T47D (cell line): ENCODE data around the gene GON4L.

Experiments
- DNase-seq, 2 experiments: peaks; one replicate each; pipeline versions ENCODE4 v3.0.0 to v3.0.0-alpha.2; 2011 to 2012; ENCODE audit warnings: low read depth in 1 of 2, low spot score in 1 of 2
- JUND ChIP-seq: IDR thresholded peaks from 2 replicates; pipeline ENCODE4 v1.6.1; 2012; ENCODE audit warnings: low read depth
- in situ Hi-C: cut with HindIII; loops from 2 replicates; pipeline ENCODE4 v1.10.0; 2016; ENCODE audit warnings: low sequenced_read_pairs, low pct_unique_long_range_greater_than_20kb

GON4L gene

DNA sequence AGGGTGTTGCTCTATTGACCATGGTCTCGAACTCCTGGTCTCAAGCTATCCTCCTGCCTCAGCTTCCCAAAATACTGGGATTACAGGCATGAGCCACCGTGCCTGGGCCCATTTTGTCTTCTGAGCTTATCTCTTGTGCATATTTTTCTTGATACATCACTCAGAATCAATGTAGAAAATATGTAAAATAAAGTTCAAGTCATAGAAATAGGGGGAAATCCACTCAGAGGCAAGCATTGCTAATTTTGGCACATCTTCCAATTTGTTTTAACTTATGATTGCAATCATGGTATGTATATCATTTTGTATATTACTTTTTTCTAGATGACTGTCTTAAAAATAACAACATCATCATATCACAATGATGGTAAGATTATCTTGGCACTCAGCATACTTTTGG, 32.6 kb upstream of the GON4L start:
- DNase-seq = no peak
- TF ChIP-seq JUND = no peak
- in situ Hi-C loops = no loop called here

DNA sequence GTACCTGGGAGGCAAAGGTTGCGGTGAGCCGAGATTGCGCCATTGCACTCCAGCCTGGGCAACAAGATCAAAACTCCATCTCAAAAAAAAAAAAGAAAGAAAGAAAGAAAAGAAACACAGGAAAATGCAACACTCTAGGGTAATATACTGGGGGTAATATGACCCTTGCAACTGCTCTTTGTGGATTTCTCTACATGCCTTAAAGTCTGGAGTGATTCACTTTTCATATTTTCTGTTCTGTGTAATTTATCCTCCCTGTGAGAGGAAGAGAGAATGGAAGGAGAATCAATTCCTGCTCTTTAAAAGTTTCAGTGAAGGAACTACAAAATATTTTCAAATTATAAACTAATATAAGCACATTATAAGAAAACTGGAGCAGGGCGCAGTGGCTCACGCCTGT, 31.5 kb upstream of the GON4L start:
- no peak for DNase-seq
- TF ChIP-seq JUND = no peak
- in situ Hi-C loops = no loop called here

GRCh38 chr1:155884982-155885381, 28.0 kb upstream of the GON4L start:
- in situ Hi-C loops = no loop called here
- TF ChIP-seq JUND = no peak
- DNase-seq = no peak

GRCh38 chr1:155884031-155884960, 27.3 kb upstream of the GON4L start:
- TF ChIP-seq JUND = no peak
- in situ Hi-C loops = no loop called here
- DNase-seq = peak in 1 of 2 experiments; percentile 43

- DNase-seq = no peak
- TF ChIP-seq JUND = no peak
- in situ Hi-C loops = no loop called here
Measured at GRCh38 chr1:155882766-155883165, 25.8 kb upstream of the GON4L start.

DNA sequence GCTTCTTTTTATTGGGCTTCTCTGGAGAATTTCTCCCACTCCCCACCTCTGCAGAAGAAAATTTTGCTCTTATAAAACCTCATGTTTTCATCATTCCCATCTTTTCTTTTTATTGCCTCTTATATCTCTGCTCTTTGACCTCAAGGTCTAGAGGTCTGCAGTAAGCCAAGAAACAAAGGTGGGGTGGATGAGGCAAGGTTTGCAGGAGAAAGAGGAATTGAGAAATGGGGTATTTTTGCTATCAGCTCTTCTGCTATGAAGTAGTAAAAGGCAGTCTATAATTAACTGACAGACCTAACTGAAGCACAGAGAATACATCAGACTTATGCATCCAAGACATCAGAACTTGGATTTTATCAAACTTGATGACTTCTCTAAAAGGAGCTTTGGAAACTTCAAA, 25.2 kb upstream of the GON4L start:
- DNase-seq = no peak
- no peak for TF ChIP-seq JUND
- in situ Hi-C loops = no loop called here

DNA sequence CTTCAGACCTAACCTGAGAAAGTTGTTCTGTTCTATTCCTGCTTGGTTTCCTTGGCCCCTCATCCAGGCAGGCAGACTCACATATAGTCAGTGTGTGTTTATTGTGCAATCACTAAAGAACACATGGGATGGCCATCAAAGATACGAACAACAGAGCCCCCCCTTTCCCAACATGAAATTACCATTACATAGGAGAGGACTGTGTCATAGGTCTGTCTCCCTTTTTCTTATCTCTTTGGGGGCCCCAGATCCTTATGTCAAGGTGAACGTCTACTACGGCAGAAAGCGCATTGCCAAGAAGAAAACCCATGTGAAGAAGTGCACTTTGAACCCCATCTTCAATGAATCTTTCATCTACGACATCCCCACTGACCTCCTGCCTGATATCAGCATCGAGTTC, 23.9 kb upstream of the GON4L start:
- no peak for TF ChIP-seq JUND
- DNase-seq = no peak
- in situ Hi-C loops = no loop called here

- in situ Hi-C loops = no loop called here
- no peak for TF ChIP-seq JUND
- no peak for DNase-seq
Measured at GRCh38 chr1:155880251-155880650, 23.2 kb upstream of the GON4L start.

DNA sequence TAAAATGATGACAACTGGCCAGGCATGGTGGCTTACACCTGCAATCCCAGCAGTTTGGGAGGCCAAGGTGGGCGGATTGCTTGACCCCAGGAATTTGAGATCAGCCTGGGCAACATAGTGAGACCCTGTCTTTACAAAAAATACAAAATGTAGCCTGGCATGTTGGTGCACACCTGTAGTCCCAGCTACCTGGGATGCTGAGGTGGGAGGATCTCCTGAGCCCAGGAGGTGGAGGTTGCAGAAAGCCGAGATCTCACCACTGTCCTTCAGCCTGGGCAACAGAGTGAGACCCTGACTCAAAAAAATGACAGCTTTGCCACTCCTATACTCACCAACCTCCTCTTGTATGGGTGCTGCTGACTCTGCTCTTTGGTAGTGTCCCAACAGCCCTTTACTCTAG, 20.9 kb upstream of the GON4L start:
- no peak for TF ChIP-seq JUND
- DNase-seq = no peak
- in situ Hi-C loops = no loop called here

DNA sequence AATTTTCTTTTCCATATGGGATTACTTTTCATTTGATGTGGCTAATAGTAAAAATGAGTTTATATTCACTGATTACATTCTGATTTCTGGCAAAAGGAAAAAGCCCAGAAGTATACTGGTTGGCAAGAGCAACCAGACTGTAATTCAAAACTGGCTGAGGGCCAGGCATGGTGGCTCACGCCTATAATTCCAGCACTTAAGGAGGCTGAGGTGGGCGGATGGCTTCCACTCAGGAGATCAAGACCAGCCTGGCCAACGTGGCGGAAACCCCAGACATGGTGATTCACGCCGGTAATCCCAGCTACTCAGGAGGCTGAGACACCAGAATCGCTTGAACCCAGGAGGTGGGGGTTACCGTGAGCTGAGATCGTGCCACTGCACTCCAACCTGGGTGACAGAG, 16.8 kb upstream of the GON4L start:
- DNase-seq = no peak
- TF ChIP-seq JUND = no peak
- in situ Hi-C loops = no loop called here

DNA sequence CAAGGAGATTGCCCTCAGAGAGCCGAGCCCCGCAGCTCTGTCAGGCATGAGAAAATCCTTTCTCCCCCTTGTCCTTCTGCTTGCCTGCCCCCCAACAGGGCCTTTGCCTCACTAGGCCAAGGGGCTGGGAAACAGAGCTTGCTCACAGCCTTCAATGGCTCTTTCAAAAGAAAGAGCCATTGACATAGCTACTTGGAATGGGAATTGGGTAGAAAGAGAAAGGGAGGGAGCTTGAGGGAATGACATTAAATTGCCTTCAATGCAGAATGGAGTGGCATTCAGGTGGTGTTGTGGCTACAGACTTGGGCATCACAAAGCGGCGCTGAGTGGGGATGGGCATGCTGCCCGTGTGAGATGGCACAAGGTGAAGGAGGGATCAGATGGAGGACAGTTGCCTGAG, 15.5 kb upstream of the GON4L start:
- no peak for TF ChIP-seq JUND
- in situ Hi-C loops = no loop called here
- no peak for DNase-seq

DNA sequence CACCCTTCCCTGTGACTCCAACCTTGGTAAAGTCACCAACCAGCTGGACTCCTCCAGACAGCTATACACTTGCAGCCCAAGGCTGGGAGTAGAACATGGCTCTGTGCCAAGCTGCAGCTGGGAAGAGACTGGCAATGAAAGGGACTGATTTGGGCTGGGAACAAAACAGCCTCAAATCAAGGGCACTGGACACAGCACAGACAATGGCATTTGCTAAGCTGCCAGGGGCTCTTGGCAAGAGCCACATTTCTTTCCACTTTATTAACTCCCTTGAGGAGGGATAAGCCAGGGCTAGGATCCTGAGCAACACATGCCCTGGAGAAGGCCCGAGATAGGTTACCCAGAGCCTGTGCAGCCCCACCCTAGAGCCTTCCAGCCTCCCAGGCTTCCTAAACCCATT, 14.4 kb upstream of the GON4L start:
- DNase-seq = peak in 1 of 2 experiments; percentile 49
- in situ Hi-C loops = no loop called here

DNA sequence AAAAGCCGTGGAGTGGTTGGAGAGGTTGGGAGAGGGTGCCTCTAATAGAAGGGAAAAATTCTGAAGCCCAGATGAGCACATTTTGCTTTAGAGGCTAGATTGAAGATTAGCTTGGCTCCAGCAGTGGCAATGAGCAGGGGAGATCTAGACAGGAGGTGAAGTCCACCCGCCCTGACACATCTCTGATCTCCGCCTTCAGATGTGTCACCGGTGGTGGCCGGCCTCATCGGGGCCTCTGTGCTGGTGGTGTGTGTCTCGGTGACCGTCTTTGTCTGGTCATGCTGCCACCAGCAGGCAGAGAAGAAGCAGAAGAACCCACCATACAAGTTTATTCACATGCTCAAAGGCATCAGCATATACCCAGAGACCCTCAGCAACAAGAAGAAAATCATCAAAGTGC, 10.8 kb upstream of the GON4L start:
- TF ChIP-seq JUND = no peak
- in situ Hi-C loops = no loop called here
- no peak for DNase-seq

More for the DNA sequence above, 14.4 kb upstream of the GON4L start:
- TF ChIP-seq JUND = no peak

- no peak for DNase-seq
- in situ Hi-C loops = no loop called here
- no peak for TF ChIP-seq JUND
Measured at GRCh38 chr1:155864393-155864792, 7.4 kb upstream of the GON4L start.
